UCSD-AML1 (cell line): ENCODE results near the gene CBLN4.

Experiments
- DNase-seq: peaks from one replicate; lab custom pipeline; 2025; ENCODE audit not compliant: unreplicated experiment; lab: John Stamatoyannopoulos, UW

CBLN4 gene

GRCh38 chr20:55947701-55948100 lies 57.6 kb downstream of the CBLN4 start:
- no peak for DNase-seq
